PC-9 (cell line): ENCODE data around the gene BIK.

ENCODE experiments used
- EZH2 ChIP-seq: fragments of 200-600 bp; sonication (generic); IDR thresholded peaks from 2 replicates; pipeline ENCODE4 v1.8.0; 2017; ENCODE audit warnings: antibody characterized with exemption, low read depth
- TF ChIP-seq, protein P1 (sequence below): fragments of 200-600 bp; sonication (generic); conservative IDR thresholded peaks from 2 replicates; pipeline ENCODE4 v1.6.1; 2017; ENCODE audit warnings: mixed run types, antibody characterized with exemption, mild to moderate bottlenecking, moderate library complexity

DNA sequence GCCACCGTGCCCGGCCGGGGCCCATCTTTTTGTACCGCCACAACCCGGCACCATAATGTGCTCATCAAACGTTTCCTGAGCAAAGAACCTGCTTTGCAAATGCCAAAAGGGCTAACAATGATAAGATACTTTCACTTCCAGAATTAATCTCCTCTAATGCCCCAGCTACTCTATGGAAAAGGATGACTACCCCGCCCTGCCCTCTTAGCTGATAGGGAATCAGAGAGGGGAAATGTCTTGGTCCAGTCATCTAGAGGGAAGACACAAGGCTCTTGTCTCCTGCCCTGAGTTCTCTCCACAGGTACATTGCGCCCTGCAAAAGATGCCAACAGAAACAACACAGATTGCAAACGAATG, 21.9 kb upstream of the BIK start:
- no peak for TF ChIP-seq EZH2
- TF ChIP-seq, protein P1, sequence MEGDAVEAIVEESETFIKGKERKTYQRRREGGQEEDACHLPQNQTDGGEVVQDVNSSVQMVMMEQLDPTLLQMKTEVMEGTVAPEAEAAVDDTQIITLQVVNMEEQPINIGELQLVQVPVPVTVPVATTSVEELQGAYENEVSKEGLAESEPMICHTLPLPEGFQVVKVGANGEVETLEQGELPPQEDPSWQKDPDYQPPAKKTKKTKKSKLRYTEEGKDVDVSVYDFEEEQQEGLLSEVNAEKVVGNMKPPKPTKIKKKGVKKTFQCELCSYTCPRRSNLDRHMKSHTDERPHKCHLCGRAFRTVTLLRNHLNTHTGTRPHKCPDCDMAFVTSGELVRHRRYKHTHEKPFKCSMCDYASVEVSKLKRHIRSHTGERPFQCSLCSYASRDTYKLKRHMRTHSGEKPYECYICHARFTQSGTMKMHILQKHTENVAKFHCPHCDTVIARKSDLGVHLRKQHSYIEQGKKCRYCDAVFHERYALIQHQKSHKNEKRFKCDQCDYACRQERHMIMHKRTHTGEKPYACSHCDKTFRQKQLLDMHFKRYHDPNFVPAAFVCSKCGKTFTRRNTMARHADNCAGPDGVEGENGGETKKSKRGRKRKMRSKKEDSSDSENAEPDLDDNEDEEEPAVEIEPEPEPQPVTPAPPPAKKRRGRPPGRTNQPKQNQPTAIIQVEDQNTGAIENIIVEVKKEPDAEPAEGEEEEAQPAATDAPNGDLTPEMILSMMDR: no peak
